OCI-LY7 (cell line): ENCODE data around the gene PPP1R27. TPM values are rescaled to one million over a fixed set of nuclear protein-coding genes. Genes with fewer than 3 reads are reported as not detected.

Experiments
- BruUV-seq: library from RNA; stranded (reverse); fragments of 400-500 nt; replicated peaks from 2 replicates; lab custom pipeline; 2021; lab: Mats Ljungman, UMichigan
- CTCF ChIA-PET: fragments of 300-600 bp; sonication (Branson Sonifier 250); formaldehyde crosslinking; loops from one replicate; lab custom pipeline; 2022; ENCODE audit warnings: antibody characterized with exemption; ENCODE audit not compliant: unreplicated experiment; lab: Charles Lee
- POLR2A ChIA-PET: fragments of 300-600 bp; sonication (Branson Sonifier 250); formaldehyde crosslinking; loops from one replicate; lab custom pipeline; 2022; ENCODE audit warnings: antibody characterized with exemption; lab: Charles Lee
- DNase-seq: peaks from one replicate; pipeline ENCODE4 v3.0.0-alpha.2; 2015; ENCODE audit warnings: low spot score
- H2AFZ ChIP-seq: fragments of 200-600 bp; sonication (generic), shearing (Covaris generic); 2 replicates; pipeline ENCODE4 v1.6.1; 2014; ENCODE audit warnings: mild to moderate bottlenecking, antibody characterized with exemption, low read length, moderate library complexity
- H3K27ac ChIP-seq: fragments of 200-600 bp; sonication (generic); 2 replicates; pipeline ENCODE4 v1.5.1; 2014; ENCODE audit warnings: mixed run types, low read depth, mild to moderate bottlenecking, moderate library complexity, low read length, inconsistent platforms; ENCODE audit not compliant: poor library complexity, severe bottlenecking
- H3K36me3 ChIP-seq: fragments of 200-600 bp; sonication (generic); 2 replicates; pipeline ENCODE4 v1.6.1; 2014; ENCODE audit warnings: mild to moderate bottlenecking, antibody characterized with exemption, low read length, moderate library complexity, mixed read lengths; ENCODE audit not compliant: insufficient read depth
- H3K4me1 ChIP-seq: fragments of 200-600 bp; sonication (generic); 2 replicates; pipeline ENCODE4 v1.5.1; 2014; ENCODE audit warnings: mild to moderate bottlenecking, low read length; ENCODE audit not compliant: insufficient read depth, poor library complexity, severe bottlenecking
- H3K4me2 ChIP-seq: fragments of 200-600 bp; sonication (generic); 2 replicates; pipeline ENCODE4 v1.6.1; 2014; ENCODE audit warnings: mild to moderate bottlenecking, low read length
- H3K4me3 ChIP-seq: fragments of 200-600 bp; sonication (generic); 2 replicates; pipeline ENCODE4 v1.5.1; 2014; ENCODE audit warnings: mild to moderate bottlenecking, low read depth, low read length; ENCODE audit not compliant: poor library complexity, severe bottlenecking
- H3K79me2 ChIP-seq: fragments of 200-600 bp; sonication (generic); 2 replicates; pipeline ENCODE4 v1.6.1; 2016; ENCODE audit warnings: low read depth, mild to moderate bottlenecking, low read length, moderate library complexity, mixed read lengths; ENCODE audit not compliant: insufficient read depth
- H3K9me2 ChIP-seq: fragments of 200-600 bp; sonication (generic); 2 replicates; pipeline ENCODE4 v1.6.1; 2016; ENCODE audit warnings: mild to moderate bottlenecking, low read length, mixed read lengths; ENCODE audit not compliant: insufficient read depth
- H3K9me3 ChIP-seq: fragments of 200-600 bp; sonication (generic); 2 replicates; pipeline ENCODE4 v1.6.1; 2014; ENCODE audit warnings: mild to moderate bottlenecking, mixed run types, low read length, mixed read lengths
- H4K20me1 ChIP-seq: fragments of 200-600 bp; sonication (generic); 2 replicates; pipeline ENCODE4 v1.6.1; 2014; ENCODE audit warnings: mild to moderate bottlenecking, antibody characterized with exemption, low read length, moderate library complexity, mixed read lengths; ENCODE audit not compliant: insufficient read depth
- CTCF ChIP-seq: fragments of 200-600 bp; sonication (generic); conservative IDR thresholded peaks from 2 replicates; pipeline ENCODE4 v1.5.1; 2014; ENCODE audit warnings: mild to moderate bottlenecking, antibody characterized with exemption, low read length, moderate library complexity, mixed read lengths
- EZH2phosphoT487 ChIP-seq: fragments of 200-600 bp; sonication (generic); IDR thresholded peaks from 2 replicates; pipeline ENCODE4 v1.6.1; 2018; ENCODE audit warnings: low read depth, borderline replicate concordance, mild to moderate bottlenecking, mixed run types, antibody characterized with exemption, low read length, moderate library complexity, mixed read lengths
- intact Hi-C: fragments of 100-400 bp; cut with micrococcal nuclease; formaldehyde crosslinking; loops from one replicate; pipeline ENCODE4 v1.10.0; 2022; ENCODE audit not compliant: unreplicated experiment
- total RNA-seq, 2 experiments: library from RNA; depleted of rRNA in 1 of 2; stranded (reverse); fragments of >200 nt in 1 of 2; shearing (Covaris generic) in 1 of 2; gene quantifications; 2 replicates each; pipeline ENCODE4 v1.2.3, GENCODE V29; 2014 to 2022

PPP1R27 gene
- total RNA-seq, 2 experiments from 2014 or later: not detected

- no peaks in the 10 kb centered on the region for H3K9me3 ChIP-seq
- POLR2A ChIA-PET: interaction anchor here (0.6 kb wide), 2 partner anchors 14 to 120 kb away, joined by 3 read pairs; no protein-coding TSS in a partner anchor
- no peaks in the 10 kb centered on the region for H3K36me3 ChIP-seq
- H3K4me2 ChIP-seq: no peak overlapping the region
- H3K4me1 ChIP-seq: no peaks in the 10 kb centered on the region
- intact Hi-C loops: no loop called here
- H3K9me2 ChIP-seq: no peaks in the 10 kb centered on the region
- H3K79me2 ChIP-seq: no peaks in the 10 kb centered on the region
- H3K27ac ChIP-seq: no peak overlapping the region
- CTCF ChIA-PET: interaction anchor here (0.6 kb wide), 1 partner anchor 147 kb away, joined by 6 read pairs; no protein-coding TSS in a partner anchor
- no peak for TF ChIP-seq CTCF
- no peak for TF ChIP-seq EZH2phosphoT487
- no peak overlapping the region for H2AFZ ChIP-seq
- no peaks in the 10 kb centered on the region for H4K20me1 ChIP-seq
- H3K4me3 ChIP-seq: no peak overlapping the region
- DNase-seq: no peak
- no TSS peak for BruUV-seq
Measured at GRCh38 chr17:81812571-81813370, 22.1 kb downstream of the PPP1R27 start.

- CTCF ChIA-PET: interaction anchor here (0.6 kb wide), 1 partner anchor 146 kb away, joined by 6 read pairs; no protein-coding TSS in a partner anchor
- no peaks in the 10 kb centered on the region for H3K36me3 ChIP-seq
- no peaks in the 10 kb centered on the region for H3K9me3 ChIP-seq
- H2AFZ ChIP-seq: no peak overlapping the region
- no peak overlapping the region for H3K27ac ChIP-seq
- no peaks in the 10 kb centered on the region for H3K79me2 ChIP-seq
- no peak overlapping the region for H3K4me3 ChIP-seq
- H4K20me1 ChIP-seq: no peaks in the 10 kb centered on the region
- H3K4me2 ChIP-seq: no peak overlapping the region
- no peak for DNase-seq
- POLR2A ChIA-PET: interaction anchor here (0.6 kb wide), 2 partner anchors 15 to 121 kb away, joined by 3 read pairs; no protein-coding TSS in a partner anchor
- TF ChIP-seq EZH2phosphoT487 (no peak), CTCF (no peak)
- intact Hi-C loops: no loop called here
- H3K9me2 ChIP-seq: no peaks in the 10 kb centered on the region
- H3K4me1 ChIP-seq: no peaks in the 10 kb centered on the region
- no TSS peak for BruUV-seq
Measured at GRCh38 chr17:81811705-81812570, 22.9 kb downstream of the PPP1R27 start.
